Kidney epithelial cell (primary cell): ENCODE data around the gene SGSM1. TPM values are rescaled to one million over a fixed set of nuclear protein-coding genes. Genes with fewer than 3 reads are reported as not detected.

ENCODE experiments used
- DNase-seq: peaks from one replicate; pipeline ENCODE4 v3.0.0-alpha.2; 2010; ENCODE audit warnings: low read depth
- H3K27me3 ChIP-seq: 2 replicates; pipeline ENCODE4 v1.6.0; 2011; ENCODE audit warnings: low read length; ENCODE audit not compliant: control insufficient read depth, insufficient read depth
- H3K36me3 ChIP-seq: 2 replicates; pipeline ENCODE4 v1.5.1; 2011; ENCODE audit warnings: low read length; ENCODE audit not compliant: control insufficient read depth, insufficient read depth
- H3K4me3 ChIP-seq: 2 replicates; pipeline ENCODE4 v1.5.1; 2011; ENCODE audit warnings: low read depth, mild to moderate bottlenecking, control low read depth, low read length
- total RNA-seq: library from RNA; depleted of rRNA; stranded (reverse); fragments of >200 nt; gene quantifications from 2 replicates; pipeline ENCODE4 v1.2.3, GENCODE V29; 2015
- TF ChIP-seq, protein P1 (sequence below): IDR thresholded peaks from 2 replicates; pipeline ENCODE4 v1.5.1; 2011; ENCODE audit warnings: mild to moderate bottlenecking, moderate library complexity, low read length, control low read depth, inconsistent platforms; ENCODE audit not compliant: insufficient read depth, poor library complexity, severe bottlenecking

SGSM1 gene
- total RNA-seq, 1 donor from 2014 or later = 0.25 TPM

DNA sequence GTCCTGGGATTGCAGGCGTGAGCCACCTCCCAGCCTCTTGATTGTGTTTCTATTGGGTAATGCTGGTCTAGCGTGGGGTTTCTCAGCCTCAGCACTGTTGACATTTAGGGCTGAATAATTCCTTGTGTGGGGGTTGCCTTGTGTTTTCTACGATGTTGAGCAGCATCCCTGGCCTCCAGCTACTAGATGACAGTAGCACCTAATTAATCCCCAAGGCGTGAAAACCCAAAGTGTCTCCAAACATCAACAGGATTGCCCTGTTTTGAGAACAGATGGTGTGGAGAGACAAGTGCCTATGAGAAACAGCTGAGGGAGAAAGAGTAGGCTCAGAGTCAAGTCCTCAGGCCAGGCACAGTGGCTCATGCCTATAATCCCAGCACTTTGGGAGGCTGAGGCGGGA, 67.2 kb downstream of the SGSM1 start:
- H3K27me3 ChIP-seq = peaks cover 2% of the 10 kb centered on the region
- TF ChIP-seq, protein P1, sequence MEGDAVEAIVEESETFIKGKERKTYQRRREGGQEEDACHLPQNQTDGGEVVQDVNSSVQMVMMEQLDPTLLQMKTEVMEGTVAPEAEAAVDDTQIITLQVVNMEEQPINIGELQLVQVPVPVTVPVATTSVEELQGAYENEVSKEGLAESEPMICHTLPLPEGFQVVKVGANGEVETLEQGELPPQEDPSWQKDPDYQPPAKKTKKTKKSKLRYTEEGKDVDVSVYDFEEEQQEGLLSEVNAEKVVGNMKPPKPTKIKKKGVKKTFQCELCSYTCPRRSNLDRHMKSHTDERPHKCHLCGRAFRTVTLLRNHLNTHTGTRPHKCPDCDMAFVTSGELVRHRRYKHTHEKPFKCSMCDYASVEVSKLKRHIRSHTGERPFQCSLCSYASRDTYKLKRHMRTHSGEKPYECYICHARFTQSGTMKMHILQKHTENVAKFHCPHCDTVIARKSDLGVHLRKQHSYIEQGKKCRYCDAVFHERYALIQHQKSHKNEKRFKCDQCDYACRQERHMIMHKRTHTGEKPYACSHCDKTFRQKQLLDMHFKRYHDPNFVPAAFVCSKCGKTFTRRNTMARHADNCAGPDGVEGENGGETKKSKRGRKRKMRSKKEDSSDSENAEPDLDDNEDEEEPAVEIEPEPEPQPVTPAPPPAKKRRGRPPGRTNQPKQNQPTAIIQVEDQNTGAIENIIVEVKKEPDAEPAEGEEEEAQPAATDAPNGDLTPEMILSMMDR = no peak
- no peak for DNase-seq
- H3K4me3 ChIP-seq = no peak overlapping the region
- no peaks in the 10 kb centered on the region for H3K36me3 ChIP-seq

GRCh38 chr22:24875862-24876506, 70.0 kb downstream of the SGSM1 start:
- DNase-seq = no peak
- H3K27me3 ChIP-seq = peaks cover 2% of the 10 kb centered on the region
- H3K4me3 ChIP-seq = no peak overlapping the region
- no peaks in the 10 kb centered on the region for H3K36me3 ChIP-seq
- TF ChIP-seq, protein P1 = no peak

- TF ChIP-seq, protein P1 = no peak
- no peak overlapping the region for H3K4me3 ChIP-seq
- DNase-seq = no peak
- H3K27me3 ChIP-seq = peaks cover 2% of the 10 kb centered on the region
- H3K36me3 ChIP-seq = no peaks in the 10 kb centered on the region
Observed at GRCh38 chr22:24876700-24877099, 70.7 kb downstream of the SGSM1 start.

DNA sequence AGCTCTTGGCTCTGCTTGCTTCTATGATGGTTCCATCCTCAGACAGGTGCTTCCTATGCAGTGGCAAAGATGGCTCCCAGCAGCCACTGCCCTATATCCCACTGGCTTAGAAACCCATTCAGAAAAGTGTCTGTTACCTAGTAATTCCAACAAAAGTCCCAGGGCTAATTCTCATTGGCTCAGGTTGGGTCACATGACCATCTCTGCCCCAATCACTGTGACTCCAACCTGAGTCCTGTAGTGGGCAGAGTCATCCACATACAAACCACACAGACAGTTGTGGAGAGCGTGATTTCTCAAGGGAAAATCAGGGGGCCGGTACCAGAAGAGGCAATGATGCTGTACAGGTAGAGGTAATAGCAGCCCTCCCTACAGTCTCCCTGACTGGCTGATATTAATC, 73.0 kb downstream of the SGSM1 start:
- no peak for DNase-seq
- Histone ChIP-seq H3K4me3 (no peak overlapping the region), H3K36me3 (no peaks in the 10 kb centered on the region), H3K27me3 (peaks cover 2% of the 10 kb centered on the region)
- TF ChIP-seq, protein P1 = no peak

DNA sequence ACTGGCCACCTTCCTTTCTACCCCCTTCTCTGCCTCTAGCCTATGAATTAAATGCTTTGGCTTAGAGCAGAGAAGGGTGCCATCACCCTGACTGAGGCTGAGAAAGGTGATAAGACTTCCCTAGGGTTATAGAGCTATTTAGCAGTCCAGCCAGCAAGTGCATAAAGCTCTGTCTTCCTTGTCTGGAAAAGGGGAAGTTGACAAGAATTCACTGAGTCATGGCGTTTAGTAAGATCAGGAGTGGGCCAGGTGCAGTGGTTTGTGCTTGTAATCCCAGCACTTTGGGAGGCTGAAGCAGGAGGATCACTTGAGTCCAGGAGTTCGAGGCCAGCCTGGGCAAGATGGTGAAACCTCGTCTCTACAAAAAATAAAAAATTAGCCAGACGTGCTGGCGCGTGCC, 77.4 kb downstream of the SGSM1 start:
- no peaks in the 10 kb centered on the region for H3K27me3 ChIP-seq
- TF ChIP-seq, protein P1 = no peak
- no peak overlapping the region for H3K4me3 ChIP-seq
- no peaks in the 10 kb centered on the region for H3K36me3 ChIP-seq
- DNase-seq = no peak

DNA sequence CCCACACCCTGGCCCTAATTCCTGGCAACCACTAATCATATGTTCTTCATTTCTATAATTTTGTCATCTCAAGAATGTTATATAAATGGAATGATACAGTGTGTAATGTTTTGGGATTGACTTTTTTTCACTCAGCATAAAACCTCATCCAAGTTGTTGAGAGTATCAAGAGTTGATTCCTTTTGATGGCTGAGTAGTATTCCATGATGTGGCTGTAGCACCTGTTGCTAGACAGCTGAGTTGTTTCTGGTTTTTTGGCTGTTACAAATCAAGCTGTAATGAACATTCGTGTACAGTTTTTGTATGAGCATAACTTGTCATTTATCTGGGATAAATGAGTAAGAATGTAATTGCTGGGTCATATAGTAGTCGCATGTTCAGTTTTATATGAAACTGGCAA, 81.2 kb downstream of the SGSM1 start:
- Histone ChIP-seq H3K27me3 (peaks cover 10% of the 10 kb centered on the region), H3K4me3 (no peak overlapping the region), H3K36me3 (no peaks in the 10 kb centered on the region)
- DNase-seq = no peak
- TF ChIP-seq, protein P1 = no peak
